ACHN (cell line): ENCODE data around the gene MOB1A.
"Not testable (repeated sequence)": the region's sequence is repeated elsewhere in the genome, so short reads cannot be mapped to it uniquely, and the experiment has no call there.

Experiments
- DNase-seq: peaks from one replicate; pipeline ENCODE4 v3.0.0-alpha.2; 2015
- in situ Hi-C: cut with HindIII; loops from 2 replicates; pipeline ENCODE4 v1.10.0; 2017; ENCODE audit warnings: low sequenced_read_pairs, low pct_ligation_motif_present, low pct_unique_long_range_greater_than_20kb

MOB1A gene

DNA sequence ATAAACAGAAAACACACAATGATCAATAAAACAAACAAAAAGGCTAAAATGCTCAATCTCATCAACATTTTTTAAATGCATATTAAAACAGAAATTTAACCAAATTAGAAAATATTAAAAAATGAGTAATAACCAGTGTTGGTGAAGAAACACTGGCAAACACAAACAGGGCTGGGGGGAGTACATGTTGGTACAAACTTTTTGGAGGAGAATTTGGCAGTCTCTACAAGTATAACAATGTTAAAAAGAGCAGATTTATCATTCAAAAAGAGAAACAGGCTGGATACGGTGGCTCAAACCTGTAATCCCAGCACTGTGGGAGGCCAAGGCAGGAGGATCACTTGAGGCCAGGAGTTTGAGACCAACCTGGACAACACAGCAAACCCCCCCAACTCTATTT is 13.9 kb downstream of the MOB1A start:
- in situ Hi-C loops, result no loop called here
- no peak for DNase-seq

DNA sequence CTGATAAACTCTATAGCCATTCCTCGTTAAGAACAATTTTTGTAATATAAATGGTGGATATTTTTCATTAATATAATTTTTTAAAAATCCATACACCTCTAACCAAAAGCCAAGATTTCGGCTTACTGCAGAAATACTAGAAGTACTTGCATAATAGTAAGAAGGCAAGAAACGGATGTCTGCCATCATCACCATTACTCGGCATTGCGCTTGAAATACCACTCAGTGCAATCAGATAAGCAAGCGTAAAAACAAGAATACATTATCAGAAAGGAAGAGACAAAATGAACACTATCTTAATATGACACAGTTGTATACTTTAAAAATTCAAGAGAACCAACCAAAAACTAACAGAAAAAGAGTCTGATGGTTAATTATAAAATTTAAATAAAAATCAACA is 15.7 kb downstream of the MOB1A start:
- in situ Hi-C loops, result no loop called here
- DNase-seq, result no peak

DNA sequence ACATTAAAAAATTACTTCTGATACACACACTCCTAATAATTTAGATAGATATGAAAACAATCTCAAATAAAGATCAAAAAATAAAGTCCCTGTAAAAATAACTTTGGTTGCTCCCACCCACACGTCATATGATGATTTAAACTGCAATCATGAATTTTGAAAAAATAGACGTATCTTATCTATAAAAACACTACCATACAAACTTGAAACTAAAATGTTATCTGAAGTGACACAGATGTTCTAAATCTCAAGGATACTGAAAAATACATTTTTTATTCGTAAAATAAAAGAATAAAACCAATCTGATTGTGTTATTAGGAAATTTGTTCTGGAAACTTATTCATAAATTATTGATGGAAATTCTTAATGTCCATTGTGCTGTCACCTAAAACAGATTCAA is 22.8 kb downstream of the MOB1A start:
- in situ Hi-C loops, result no loop called here
- DNase-seq, result no peak

DNA sequence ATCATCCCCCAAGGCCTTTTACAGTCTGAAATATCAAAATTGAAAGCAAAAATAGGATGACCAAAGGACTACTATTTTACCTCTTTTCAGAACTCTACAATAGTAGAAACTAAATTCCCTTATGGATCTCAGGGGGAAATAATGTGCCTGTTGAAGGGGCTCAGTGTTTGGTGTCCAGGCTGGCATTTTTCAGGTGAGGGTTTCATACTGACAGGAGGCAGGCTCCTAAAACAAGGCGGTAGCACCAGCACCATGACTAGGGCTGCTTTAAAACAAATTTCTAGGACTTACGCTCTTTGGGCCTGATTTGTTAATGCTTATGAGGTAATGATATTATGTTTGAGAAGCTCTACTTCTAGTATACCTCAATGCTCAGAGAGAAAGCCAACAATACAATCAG is 25.7 kb downstream of the MOB1A start:
- in situ Hi-C loops, result no loop called here
- DNase-seq, result no peak

DNA sequence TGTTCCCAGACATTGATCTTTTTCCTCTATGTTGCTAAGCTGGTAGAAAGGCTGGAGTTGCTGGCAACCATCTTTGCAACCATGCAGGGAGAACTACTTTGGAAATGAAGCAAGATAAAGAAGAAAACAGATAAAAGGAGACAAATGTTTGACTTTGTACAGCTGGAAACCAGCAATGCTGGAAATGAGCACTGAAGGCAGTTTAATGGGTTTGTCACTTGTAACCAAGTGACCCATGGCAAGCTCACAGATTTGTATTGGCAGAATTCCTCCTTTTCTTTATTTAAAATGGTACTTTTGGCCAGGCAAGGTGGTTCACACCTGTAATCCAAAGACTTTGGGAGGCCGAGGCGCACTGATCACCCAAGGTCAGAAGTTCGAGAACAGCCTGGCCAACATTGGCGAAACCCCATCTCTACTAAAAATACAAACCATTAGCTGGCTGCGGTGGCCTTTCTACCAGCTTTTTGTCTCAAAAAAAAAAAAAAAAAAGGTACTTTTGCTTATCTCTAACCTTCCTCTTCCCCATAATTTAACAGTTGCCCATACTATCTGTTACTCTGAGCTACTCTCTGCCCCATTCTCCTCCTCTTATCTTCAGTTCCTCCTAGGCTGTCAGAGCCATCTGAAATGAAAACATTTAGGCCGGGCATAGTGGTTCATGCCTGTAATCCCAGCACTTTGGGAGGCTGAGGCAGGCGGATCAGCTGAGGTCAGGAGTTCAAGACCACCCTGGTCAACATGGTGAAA is 28.9 kb downstream of the MOB1A start:
- no peak for DNase-seq
- in situ Hi-C loops, result no loop called here

DNA sequence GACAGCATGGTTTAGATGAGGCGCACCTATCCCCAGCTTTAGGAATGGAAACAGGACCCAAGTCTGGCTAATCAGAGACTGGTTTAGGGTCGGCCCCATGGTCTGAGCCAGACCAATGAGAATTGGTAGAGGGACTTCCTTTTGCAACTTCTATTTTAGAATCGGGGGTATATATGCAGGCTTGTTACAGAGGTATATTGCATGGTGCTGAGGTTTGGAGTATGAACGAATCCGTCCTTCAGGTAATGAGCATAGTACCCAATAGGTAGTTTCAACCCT is 29.5 kb downstream of the MOB1A start:
- no peak for DNase-seq
- in situ Hi-C loops, result no loop called here

DNA sequence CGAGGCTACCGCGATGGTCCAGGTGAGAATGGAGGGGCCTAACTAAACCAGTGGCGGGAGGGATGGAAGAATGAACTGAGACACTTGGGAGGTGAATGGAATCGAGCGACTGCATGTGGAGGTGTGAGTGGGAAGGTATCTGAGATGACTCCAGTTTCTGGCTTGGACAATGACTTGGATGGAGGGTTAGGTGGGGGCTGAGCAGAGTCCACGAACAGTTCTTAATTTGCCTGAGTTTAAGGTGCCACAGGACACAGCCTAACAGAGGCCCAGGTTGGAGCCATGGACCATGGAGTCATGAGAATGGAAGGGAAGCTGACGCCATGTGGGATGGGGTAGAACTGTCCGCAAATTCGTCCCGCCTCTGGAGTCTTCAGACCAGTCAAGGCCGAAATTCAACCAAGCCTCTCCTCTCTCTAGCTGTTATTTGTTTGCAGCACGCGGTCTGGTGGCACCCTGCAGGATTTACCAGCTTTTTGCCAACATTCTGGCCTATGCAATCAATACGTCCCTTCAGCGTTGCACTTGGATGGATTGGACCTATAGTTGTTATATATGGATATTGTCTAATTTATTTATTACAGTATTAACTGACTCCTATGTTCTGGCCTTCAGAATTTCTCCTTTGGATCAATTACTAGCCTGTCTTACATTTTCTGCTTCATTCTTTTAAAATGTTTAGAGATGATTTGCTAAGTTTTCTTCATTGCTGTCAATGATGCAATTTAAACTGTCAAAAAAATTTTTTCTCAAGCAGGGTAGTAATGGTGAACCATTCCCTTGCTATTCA is 30.0 kb downstream of the MOB1A start:
- in situ Hi-C loops, result no loop called here

DNA sequence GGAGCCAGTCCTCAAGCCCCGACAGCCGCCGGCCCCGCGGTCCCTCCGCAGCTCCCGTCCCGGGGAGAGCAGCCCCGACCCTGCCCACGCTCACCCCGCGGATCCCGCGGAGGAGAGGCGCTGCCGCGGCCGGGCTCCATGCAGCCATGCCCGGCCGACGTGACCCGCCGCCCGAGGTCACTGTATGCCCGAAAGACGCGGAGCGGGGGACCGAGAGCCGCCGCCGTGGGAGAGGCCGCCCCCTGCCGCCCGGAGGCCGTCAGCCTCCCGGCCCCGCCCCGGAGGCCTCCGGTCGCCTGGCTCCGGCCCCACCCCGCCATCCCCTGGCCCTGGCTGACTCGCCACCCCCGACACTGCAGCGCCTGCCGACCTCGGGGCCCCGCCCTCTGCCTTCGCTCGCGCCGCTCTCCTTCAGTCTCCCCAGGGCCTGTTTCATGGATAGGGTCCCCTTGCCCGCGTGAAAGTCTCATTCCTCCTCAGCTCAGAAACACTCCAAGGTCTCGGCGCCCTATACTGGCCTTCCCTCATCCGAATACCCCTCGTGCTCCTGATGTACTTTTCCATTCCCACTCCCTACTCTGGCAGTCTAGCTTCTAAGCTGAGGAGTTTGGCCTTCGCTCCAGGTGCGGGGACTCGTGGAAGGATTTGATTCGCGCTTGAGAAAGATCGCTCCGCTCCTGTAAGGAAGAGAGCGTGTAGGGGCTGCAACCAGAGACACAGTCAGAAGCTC is 30.8 kb downstream of the MOB1A start, which contains the start of gene BOLA3:
TSS of gene BOLA3 (minus strand) at position 186 of the 730 bp plus-strand sequence. CDS start at position 148, 38 bp downstream.
- peak; percentile 86 for DNase-seq
- in situ Hi-C loops, result no loop called here

More for the DNA sequence above, 30.0 kb downstream of the MOB1A start:
- no peak for DNase-seq

DNA sequence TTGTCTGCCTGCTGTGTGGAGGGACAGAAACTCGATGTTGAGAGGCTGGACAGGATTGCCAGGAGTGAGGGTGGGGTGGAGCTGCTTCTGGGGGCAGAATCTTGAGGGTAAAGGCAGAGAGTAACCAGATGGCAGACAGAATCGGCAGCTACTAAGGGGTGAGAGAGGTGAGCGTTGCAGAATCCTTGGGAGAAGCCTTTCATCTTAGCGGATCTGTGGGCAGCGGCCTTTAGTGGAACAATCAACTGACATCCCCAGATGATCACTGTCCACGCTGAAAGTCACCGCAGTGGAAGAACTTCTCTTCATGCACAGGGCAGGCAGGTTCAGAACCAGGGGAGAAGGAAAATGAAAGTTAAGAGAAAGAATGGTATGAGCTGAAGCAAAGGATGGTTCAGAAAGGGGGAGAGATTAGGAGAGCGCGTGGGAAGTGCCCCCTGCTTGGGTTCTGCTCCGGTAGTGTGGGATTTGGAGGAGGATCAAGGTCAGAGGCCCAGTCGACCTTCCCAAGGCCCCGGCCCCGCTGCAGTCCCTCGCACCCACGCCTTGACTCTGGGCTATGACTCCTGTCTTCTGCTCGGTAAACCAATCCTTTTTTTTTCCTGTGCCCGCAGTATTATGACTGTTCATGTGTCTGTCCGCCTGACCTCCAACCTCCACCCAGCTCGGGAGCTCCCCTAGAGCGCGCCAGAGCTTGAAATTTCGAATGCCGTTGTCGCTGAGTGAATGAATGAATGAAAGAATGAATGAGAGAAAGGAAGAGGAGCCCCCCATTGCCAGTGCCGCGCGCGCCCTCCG is 31.6 kb downstream of the MOB1A start:
- in situ Hi-C loops, result no loop called here
- peak; percentile 52 for DNase-seq

DNA sequence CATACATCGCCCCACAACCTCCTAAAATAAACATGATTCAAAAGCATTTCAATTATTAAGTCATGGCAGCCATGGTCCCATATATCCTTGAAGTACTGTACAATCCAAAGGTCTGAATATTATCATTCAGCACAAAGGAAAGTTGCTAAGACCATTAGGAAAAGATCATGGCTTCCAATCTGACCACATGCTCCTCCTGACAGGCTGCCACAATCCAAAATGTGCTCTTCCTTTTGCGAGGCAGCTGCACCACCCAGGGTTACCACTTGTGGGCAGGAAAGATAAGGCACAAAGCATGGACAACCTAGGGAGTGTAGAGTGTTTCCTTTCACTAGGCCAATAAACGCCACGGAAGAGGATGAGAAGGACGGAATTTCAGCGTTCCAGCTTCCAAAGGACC is 36.3 kb downstream of the MOB1A start:
- in situ Hi-C loops, result no loop called here

DNA sequence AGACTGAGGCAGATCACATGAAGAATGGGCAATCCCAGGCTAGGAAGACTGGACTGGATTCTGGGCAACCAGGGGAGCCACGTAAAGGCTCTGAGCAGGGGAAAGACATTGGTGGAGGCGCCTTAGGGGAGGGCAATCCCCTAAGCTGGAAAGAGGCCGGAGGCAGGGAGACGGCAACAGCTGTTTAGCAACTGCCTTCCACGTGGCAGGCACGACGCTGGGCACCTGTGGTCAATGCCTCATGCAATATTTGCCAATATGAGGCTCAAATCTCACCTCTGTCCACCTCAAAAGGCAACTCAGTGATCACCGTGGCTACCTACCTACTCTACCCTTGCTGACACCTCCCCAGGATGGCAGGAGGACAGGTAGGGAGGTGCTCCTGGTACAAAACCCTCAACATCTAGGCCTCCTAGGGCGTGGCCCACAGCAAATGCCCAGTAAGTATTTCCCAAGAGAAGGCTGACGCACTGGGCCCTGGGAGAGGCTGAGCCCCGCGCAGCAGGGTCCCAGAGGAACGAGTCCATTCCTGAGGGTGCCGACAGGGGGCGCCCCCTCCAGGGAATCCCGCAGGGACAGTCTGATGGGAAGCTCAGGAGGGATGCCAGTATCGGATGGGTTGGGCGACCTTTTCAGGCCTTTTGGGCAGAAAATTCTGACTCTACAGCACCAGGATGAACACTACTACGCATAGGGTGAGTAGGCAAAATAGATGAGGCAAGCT is 39.9 kb downstream of the MOB1A start:
- no peak for DNase-seq

More for the DNA sequence above, 36.3 kb downstream of the MOB1A start:
- DNase-seq, result peak; percentile 29

DNA sequence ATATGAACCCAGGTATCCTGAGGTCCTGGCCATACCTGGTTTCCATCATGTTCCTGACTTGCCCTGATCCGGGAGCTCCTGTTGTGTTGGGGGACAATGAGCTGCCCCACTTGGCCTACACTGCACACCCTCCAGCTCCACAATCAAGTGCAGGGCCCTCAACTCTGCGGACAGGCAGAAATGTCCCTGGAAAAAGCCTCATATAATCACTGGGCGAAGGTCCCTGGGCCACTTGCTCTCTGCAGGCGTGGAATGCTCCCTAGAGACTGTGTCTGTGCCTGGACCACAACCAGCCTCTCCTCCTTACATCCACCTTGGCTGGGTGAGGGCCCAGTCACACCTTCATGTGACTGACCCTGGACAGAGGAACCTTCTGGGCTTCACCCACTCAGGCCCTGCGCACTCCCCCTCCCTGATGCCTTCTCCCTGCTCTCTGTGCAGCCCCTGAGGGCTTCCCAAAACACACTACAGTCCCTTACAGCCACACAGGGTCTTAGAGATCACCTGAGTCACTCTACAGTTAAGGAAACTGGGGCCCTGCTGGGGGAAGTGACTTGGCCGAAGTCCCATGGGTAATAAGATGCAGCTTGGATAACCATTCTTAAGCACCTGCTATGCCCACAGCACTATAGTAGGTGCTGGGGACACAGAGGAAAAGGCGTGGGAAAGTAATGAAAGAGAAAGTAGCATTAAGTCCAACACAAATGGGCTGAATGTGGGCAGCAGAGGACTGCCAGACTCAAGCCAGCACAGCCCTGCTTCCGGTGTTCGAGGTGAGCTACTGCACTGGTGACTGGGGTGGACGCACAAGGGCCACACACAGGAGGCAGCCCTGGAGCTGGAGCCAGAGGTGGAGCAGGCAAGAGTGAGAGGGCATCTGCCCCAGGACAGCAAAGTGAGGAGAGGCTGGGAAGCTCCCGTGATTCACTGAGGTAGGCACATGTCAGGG is 40.8 kb downstream of the MOB1A start:
- in situ Hi-C loops, result no loop called here
- no peak for DNase-seq

More for the DNA sequence above, 39.9 kb downstream of the MOB1A start:
- in situ Hi-C loops, result no loop called here

DNA sequence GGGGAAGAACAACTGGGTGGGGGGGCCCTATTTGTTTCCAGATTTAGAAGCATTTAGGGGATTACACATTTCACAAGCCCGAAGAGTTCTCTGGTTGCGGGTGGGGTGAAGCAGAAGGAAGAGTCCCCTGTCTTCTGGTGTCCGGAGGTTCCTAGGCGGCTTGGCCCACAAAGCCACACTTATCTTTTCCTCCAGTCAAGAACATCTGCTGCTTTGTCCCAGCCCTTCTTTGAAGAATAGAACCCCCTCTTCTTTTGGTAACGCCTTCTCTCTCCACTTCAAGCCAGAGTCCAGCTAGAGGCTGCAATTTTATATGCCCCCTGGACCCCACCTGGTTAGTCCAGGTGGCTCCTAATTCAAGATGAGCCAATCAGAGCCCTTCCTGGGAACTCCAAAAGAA is 46.8 kb downstream of the MOB1A start:
- DNase-seq, result no peak
- in situ Hi-C loops, result no loop called here

DNA sequence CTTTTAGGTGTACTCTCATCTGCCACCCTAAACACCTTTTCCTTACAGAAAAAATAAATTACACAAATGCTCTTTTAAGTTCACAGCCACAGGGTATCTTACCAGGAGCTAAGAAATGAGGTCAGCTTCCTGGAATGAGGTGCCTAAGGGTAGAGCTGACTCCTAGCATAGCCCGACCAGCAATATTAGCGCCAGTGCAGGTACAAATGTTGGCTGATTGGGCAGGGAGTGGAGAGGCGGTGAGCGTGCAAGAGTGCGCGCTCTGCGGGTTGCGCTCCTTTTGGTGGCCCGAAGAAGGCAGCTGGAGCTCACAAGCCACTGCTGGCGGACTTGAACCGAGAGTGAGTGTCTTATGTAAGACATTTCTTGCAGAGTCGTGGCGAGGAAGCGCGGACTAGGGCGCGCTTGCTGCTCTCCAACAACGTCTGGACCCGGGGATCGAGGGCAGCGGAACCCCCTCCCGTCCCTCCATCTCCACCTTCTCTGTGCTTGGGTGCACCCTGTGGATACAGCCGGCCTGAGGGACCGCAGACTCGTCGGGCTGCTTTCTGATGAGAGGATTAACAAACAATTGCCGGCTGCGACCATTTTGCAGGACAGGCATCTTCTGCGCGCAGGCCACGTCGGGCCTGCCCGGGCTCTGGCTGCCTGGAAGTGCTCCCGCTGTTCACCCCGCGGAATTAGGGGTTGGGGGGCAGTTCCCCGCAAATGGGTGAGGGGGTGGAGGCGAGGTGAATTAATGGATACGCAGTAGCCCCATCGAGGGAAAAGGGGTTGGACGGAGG is 48.3 kb downstream of the MOB1A start:
- DNase-seq, result no peak
- in situ Hi-C loops, result no loop called here

DNA sequence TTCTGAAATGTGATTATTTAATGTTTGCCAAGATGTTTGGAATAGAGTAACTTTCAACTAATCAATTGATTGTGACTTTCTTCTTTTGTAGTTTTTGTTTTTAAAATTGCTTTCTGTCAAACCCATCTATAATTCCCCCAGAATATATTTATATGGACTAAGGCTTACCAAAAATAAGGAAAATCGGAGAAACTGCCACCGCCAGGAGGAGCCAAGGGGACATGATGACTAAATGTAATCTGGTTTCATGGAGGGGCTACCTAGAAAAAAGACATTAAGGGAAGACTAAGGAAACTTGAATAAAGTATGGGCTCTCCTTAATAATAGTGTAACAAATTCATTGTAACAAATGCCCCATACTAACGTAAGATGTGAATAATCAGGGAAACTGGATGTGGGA is 50.5 kb downstream of the MOB1A start:
- in situ Hi-C loops, result no loop called here

DNA sequence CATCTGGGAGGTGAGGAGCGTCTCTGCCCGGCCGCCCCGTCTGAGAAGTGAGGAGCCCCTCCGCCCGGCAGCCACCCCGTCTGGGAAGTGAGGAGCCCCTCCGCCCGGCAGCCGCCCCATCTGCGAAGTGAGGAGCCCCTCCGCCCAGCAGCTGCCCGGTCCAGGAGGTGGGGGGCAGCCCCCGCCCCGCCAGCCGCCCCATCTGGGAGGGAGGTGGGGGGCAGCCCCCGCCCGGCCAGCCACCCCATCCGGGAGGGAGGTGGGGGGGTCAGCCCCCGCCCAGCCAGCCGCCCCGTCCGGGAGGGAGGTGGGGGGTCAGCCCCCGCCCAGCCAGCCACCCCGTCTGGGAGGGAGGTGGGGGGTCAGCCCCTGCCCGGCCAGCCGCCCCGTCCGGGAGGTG is 54.7 kb downstream of the MOB1A start:
- DNase-seq, in situ Hi-C loops: not testable (repeated sequence)

More for the DNA sequence above, 50.5 kb downstream of the MOB1A start:
- DNase-seq, result no peak
